ENCODE data around the gene UROS. TPM values are rescaled to one million over a fixed set of nuclear protein-coding genes. Genes with fewer than 3 reads are reported as not detected.

The UROS gene
- total RNA-seq, 2 experiments from 2014 or later, result 30.9 to 35.4 TPM

GRCh38 chr10:125769175-125769574 lies 53.9 kb downstream of the UROS start:
- peaks cover 14% of the 10 kb centered on the region for H3K36me3 Mint-ChIP-seq (ENCODE audit: low read depth)
- DNase-seq, result no peak
- H3K4me3 Mint-ChIP-seq, result no peak overlapping the region
- ATAC-seq, result no peak
- no peak overlapping the region for H3K27ac Mint-ChIP-seq
- intact Hi-C loops (cut with micrococcal nuclease), result no loop called here
- no peaks in the 10 kb centered on the region for H3K9me3 Mint-ChIP-seq
- H3K4me1 Mint-ChIP-seq (ENCODE audit: low read depth), result no peaks in the 10 kb centered on the region
- CTCF ChIA-PET, result no interaction called here
- H3K27me3 Mint-ChIP-seq, result no peaks in the 10 kb centered on the region
- POLR2A ChIA-PET, result no interaction called here
- no peak for TF ChIP-seq CTCF (IDR thresholded peaks at IDR 0.05)

DNA sequence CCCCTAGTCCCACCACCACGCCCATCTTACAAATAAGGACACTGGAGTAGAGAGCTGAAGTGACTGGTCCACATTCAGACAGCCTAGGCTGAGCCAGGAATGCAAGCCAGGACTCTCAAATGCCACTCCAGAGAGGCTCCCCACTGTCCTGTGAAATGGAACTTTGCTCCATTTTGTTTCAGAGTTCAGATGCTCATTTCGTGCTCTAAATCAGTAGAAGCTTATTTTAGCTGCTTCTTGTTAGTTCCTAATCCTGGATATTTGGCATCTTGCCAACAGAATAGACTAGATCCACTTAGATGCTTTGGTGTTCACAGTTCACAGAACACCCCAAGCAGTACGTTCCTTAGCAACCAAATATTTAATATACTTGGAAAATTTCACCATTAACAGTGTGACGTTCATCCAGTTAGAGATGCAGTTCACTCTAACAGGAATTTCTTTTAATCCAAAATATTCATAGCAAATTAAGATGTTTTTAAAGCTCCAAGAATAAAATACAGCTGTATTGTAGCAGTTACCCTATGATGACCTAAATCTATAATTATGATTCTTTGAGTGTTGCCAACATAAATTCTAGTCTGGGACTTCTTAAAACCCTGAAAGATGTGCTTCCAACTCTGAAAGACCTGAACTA lies 54.7 kb downstream of the UROS start:
- CTCF ChIA-PET, result no interaction called here
- POLR2A ChIA-PET, result no interaction called here
- no peak for TF ChIP-seq CTCF (IDR thresholded peaks at IDR 0.05)
- Mint-ChIP-seq H3K9me3 (no peaks in the 10 kb centered on the region), H3K36me3 (ENCODE audit: low read depth) (peaks cover 21% of the 10 kb centered on the region), H3K4me1 (ENCODE audit: low read depth) (no peaks in the 10 kb centered on the region), H3K27ac (no peak overlapping the region), H3K4me3 (no peak overlapping the region), H3K27me3 (no peaks in the 10 kb centered on the region)
- intact Hi-C loops (cut with micrococcal nuclease), result no loop called here
- ATAC-seq (no peak), DNase-seq (no peak)

GRCh38 chr10:125766511-125766910 lies 56.5 kb downstream of the UROS start:
- CTCF ChIA-PET, result interaction anchor here (2.0 kb wide), 1 partner anchor 10 kb away, joined by 5 read pairs; no protein-coding TSS in a partner anchor
- no peak overlapping the region for H3K27ac Mint-ChIP-seq
- H3K27me3 Mint-ChIP-seq, result no peaks in the 10 kb centered on the region

GRCh38 chr10:125765835-125766234 lies 57.2 kb downstream of the UROS start:
- intact Hi-C loops (cut with micrococcal nuclease), result no loop called here
- Mint-ChIP-seq H3K27ac (no peak overlapping the region), H3K4me3 (no peak overlapping the region), H3K9me3 (no peaks in the 10 kb centered on the region), H3K27me3 (no peaks in the 10 kb centered on the region), H3K36me3 (ENCODE audit: low read depth) (peaks cover 31% of the 10 kb centered on the region), H3K4me1 (ENCODE audit: low read depth) (no peaks in the 10 kb centered on the region)
- DNase-seq, result no peak
- ChIA-PET POLR2A (no interaction called here), CTCF (interaction anchor here (0.9 to 2.0 kb wide), 2 partner anchors 10 to 17 kb away, joined by 4 to 5 read pairs; no protein-coding TSS in a partner anchor)
- ATAC-seq, result no peak
- no peak for TF ChIP-seq CTCF (IDR thresholded peaks at IDR 0.05)

More at GRCh38 chr10:125766511-125766910, 56.5 kb downstream of the UROS start:
- ATAC-seq (no peak), DNase-seq (no peak)
- H3K36me3 Mint-ChIP-seq (ENCODE audit: low read depth), result peaks cover 28% of the 10 kb centered on the region
- H3K9me3 Mint-ChIP-seq, result no peaks in the 10 kb centered on the region
- H3K4me3 Mint-ChIP-seq, result no peak overlapping the region
- intact Hi-C loops (cut with micrococcal nuclease), result no loop called here
- POLR2A ChIA-PET, result no interaction called here
- no peaks in the 10 kb centered on the region for H3K4me1 Mint-ChIP-seq (ENCODE audit: low read depth)
- no peak for TF ChIP-seq CTCF (IDR thresholded peaks at IDR 0.05)

- Mint-ChIP-seq H3K4me3 (no peak overlapping the region), H3K36me3 (ENCODE audit: low read depth) (peaks cover 46% of the 10 kb centered on the region), H3K4me1 (ENCODE audit: low read depth) (no peaks in the 10 kb centered on the region), H3K27ac (no peak overlapping the region), H3K27me3 (no peaks in the 10 kb centered on the region), H3K9me3 (no peaks in the 10 kb centered on the region)
- DNase-seq, result no peak
- ChIA-PET POLR2A (interaction anchor here (0.9 kb wide), 1 partner anchor 15 kb away, joined by 3 read pairs; no protein-coding TSS in a partner anchor), CTCF (no interaction called here)
- intact Hi-C loops (cut with micrococcal nuclease), result no loop called here
- no peak for ATAC-seq
- TF ChIP-seq CTCF (IDR thresholded peaks at IDR 0.05), result no peak
Measured at GRCh38 chr10:125762692-125763648, 60.1 kb downstream of the UROS start.
